Mucosa of descending colon (tissue), 3 donors: ENCODE measurements around the gene MSI2. TPM values are rescaled to one million over a fixed set of nuclear protein-coding genes. Genes with fewer than 3 reads are reported as not detected.

Source experiments
- ATAC-seq: fragments of 200-7000 bp; cut with Tn5 transposase; one replicate; pipeline ENCODE4 v1.9.1; 2020; ENCODE audit warnings: mild to moderate bottlenecking, moderate library complexity
- DNase-seq, 3 donors: peaks; one replicate each; pipeline ENCODE4 v3.0.0-alpha.2; 2020
- H3K36me3 ChIP-seq: fragments of 200-600 bp; one replicate; pipeline ENCODE4 v1.8.0; 2021; ENCODE audit warnings: low read depth, mild to moderate bottlenecking
- H3K4me1 ChIP-seq: fragments of 200-600 bp; one replicate; pipeline ENCODE4 v1.8.0; 2021; ENCODE audit warnings: low read depth, mild to moderate bottlenecking
- H3K4me3 ChIP-seq: fragments of 200-600 bp; one replicate; pipeline ENCODE4 v1.8.0; 2021; ENCODE audit warnings: mild to moderate bottlenecking
- H3K9me3 ChIP-seq: fragments of 200-600 bp; one replicate; pipeline ENCODE4 v1.8.0; 2021; ENCODE audit warnings: mild to moderate bottlenecking
- CTCF ChIP-seq: fragments of 200-600 bp; IDR thresholded peaks from one replicate; pipeline ENCODE4 v1.8.0; 2022; ENCODE audit warnings: antibody characterized with exemption, mild to moderate bottlenecking
- intact Hi-C, 2 donors: fragments of 100-400 bp; cut with DNase I in 1 of 2; cut with micrococcal nuclease in 1 of 2; formaldehyde crosslinking; loops; one replicate each; pipeline versions ENCODE4 v1.11.0 to v1.11.1; 2022; cut with DNase I, micrococcal nuclease
- total RNA-seq, 3 donors: library from RNA; stranded (reverse); fragmentation: NEBNext Ultra II Directional in 2 of 3; extraction: Animal tissue kit (Norgen Biotek cat#: 25700) in 2 of 3; gene quantifications; one replicate each; pipeline versions ENCODE4 v1.2.1 to v1.2.4, GENCODE V29; 2021 to 2023
- donor health status: DM: no; HTN: no; CAD: no; lungs with moderate emphysema.
- donor health status: DM: no; HTN: no; CAD: no.
- donor health status: DM: no; HTN: yes; CAD: no.

Gene MSI2
- total RNA-seq, 3 donors from 2014 or later, result 60.0 to 72.6 (median 65.7) TPM

- H3K4me1 ChIP-seq, result no peaks in the 10 kb centered on the region
- H3K9me3 ChIP-seq, result no peaks in the 10 kb centered on the region
- H3K36me3 ChIP-seq, result no peaks in the 10 kb centered on the region
- no peak for TF ChIP-seq CTCF
- DNase-seq, result no peak
- no peak for ATAC-seq
- intact Hi-C loops, result no loop called here
- H3K4me3 ChIP-seq, result no peak overlapping the region
Measured at GRCh38 chr17:57572062-57572461, 315.7 kb downstream of the MSI2 start.

- H3K4me1 ChIP-seq, result no peaks in the 10 kb centered on the region
- no peak for TF ChIP-seq CTCF
- H3K4me3 ChIP-seq, result no peak overlapping the region
- H3K9me3 ChIP-seq, result no peaks in the 10 kb centered on the region
- intact Hi-C loops, result no loop called here
- no peak for DNase-seq
- no peak for ATAC-seq
- no peaks in the 10 kb centered on the region for H3K36me3 ChIP-seq
Measured at GRCh38 chr17:57572600-57572999, 316.3 kb downstream of the MSI2 start.

- intact Hi-C loops, result no loop called here
- no peak overlapping the region for H3K4me3 ChIP-seq
- H3K4me1 ChIP-seq, result no peaks in the 10 kb centered on the region
- ATAC-seq (peak; percentile 50), DNase-seq (peak in 1 of 3 donors; percentile 24)
- TF ChIP-seq CTCF, result no peak
- H3K9me3 ChIP-seq, result no peaks in the 10 kb centered on the region
- no peaks in the 10 kb centered on the region for H3K36me3 ChIP-seq
Measured at GRCh38 chr17:57574040-57574513, 317.8 kb downstream of the MSI2 start.

GRCh38 chr17:57576744-57577143 is 320.4 kb downstream of the MSI2 start:
- TF ChIP-seq CTCF, result no peak
- no peaks in the 10 kb centered on the region for H3K4me1 ChIP-seq
- no peak overlapping the region for H3K4me3 ChIP-seq
- H3K36me3 ChIP-seq, result no peaks in the 10 kb centered on the region
- no peak for DNase-seq
- no peak for ATAC-seq
- H3K9me3 ChIP-seq, result no peaks in the 10 kb centered on the region
- intact Hi-C loops, result no loop called here

GRCh38 chr17:57577751-57578607 is 321.7 kb downstream of the MSI2 start:
- ATAC-seq (no peak), DNase-seq (peak in 1 of 3 donors; percentile 29)
- Histone ChIP-seq H3K36me3 (no peaks in the 10 kb centered on the region), H3K4me3 (no peak overlapping the region), H3K4me1 (no peaks in the 10 kb centered on the region), H3K9me3 (no peaks in the 10 kb centered on the region)
- no peak for TF ChIP-seq CTCF
- intact Hi-C loops, result no loop called here
